HG02885 (cell line): ENCODE data around the gene SRSF4.

Experiments used
- ATAC-seq: cut with Tn5 transposase; IDR thresholded peaks from one replicate; pipeline ENCODE4 v1.9.1; 2021; ENCODE audit warnings: mild to moderate bottlenecking; ENCODE audit not compliant: unreplicated experiment, poor library complexity

SRSF4 gene

GRCh38 chr1:29201595-29202051 is 19.9 kb upstream of the SRSF4 start:
- ATAC-seq, result no peak

- ATAC-seq, result no peak
Observed at GRCh38 chr1:29200906-29201594, 19.4 kb upstream of the SRSF4 start.

- ATAC-seq, result no peak
Observed at GRCh38 chr1:29197993-29198392, 16.3 kb upstream of the SRSF4 start.

- no peak for ATAC-seq
Observed at GRCh38 chr1:29197590-29197924, 15.9 kb upstream of the SRSF4 start.

- ATAC-seq, result no peak
Observed at GRCh38 chr1:29196863-29197589, 15.3 kb upstream of the SRSF4 start.

GRCh38 chr1:29195881-29196291 is 14.2 kb upstream of the SRSF4 start:
- no peak for ATAC-seq

- no peak for ATAC-seq
Observed at GRCh38 chr1:29193879-29194455, 12.3 kb upstream of the SRSF4 start.

GRCh38 chr1:29190718-29191117 is 9.0 kb upstream of the SRSF4 start:
- no peak for ATAC-seq

- no peak for ATAC-seq
Observed at GRCh38 chr1:29186707-29187106, 5.0 kb upstream of the SRSF4 start.

- ATAC-seq, result no peak
Observed at GRCh38 chr1:29186252-29186651, 4.6 kb upstream of the SRSF4 start.

- ATAC-seq, result no peak
Observed at GRCh38 chr1:29183287-29183686, 1.6 kb upstream of the SRSF4 start.

- no peak for ATAC-seq
Observed at GRCh38 chr1:29180497-29181412, 945 bp downstream of the SRSF4 start.

- no peak for ATAC-seq
Observed at GRCh38 chr1:29179641-29180184, 2.0 kb downstream of the SRSF4 start.

GRCh38 chr1:29177022-29177705 is 4.5 kb downstream of the SRSF4 start:
- ATAC-seq, result no peak

- ATAC-seq, result no peak
Observed at GRCh38 chr1:29176576-29176975, 5.1 kb downstream of the SRSF4 start.

- no peak for ATAC-seq
Observed at GRCh38 chr1:29172415-29172939, 9.2 kb downstream of the SRSF4 start.

- ATAC-seq, result no peak
Observed at GRCh38 chr1:29171521-29171920, 10.2 kb downstream of the SRSF4 start.

GRCh38 chr1:29171089-29171488 is 10.6 kb downstream of the SRSF4 start:
- ATAC-seq, result no peak

- no peak for ATAC-seq
Observed at GRCh38 chr1:29169976-29170375, 11.7 kb downstream of the SRSF4 start.

- ATAC-seq, result no peak
Observed at GRCh38 chr1:29167904-29168303, 13.8 kb downstream of the SRSF4 start.
